Suprapubic skin (tissue), 4 donors: ENCODE results near the gene PRCC. TPM values are rescaled to one million over a fixed set of nuclear protein-coding genes. Genes with fewer than 3 reads are reported as not detected.

Source experiments
- DNase-seq, 2 donors: peaks; one replicate each; pipeline ENCODE4 v3.0.0-alpha.2; 2019; ENCODE audit warnings: low spot score in 2 of 2
- H3K27ac ChIP-seq: fragments of 200-600 bp; sonication (generic); one replicate; pipeline ENCODE4 v1.5.1; 2019
- H3K27me3 ChIP-seq: fragments of 200-600 bp; sonication (generic); one replicate; pipeline ENCODE4 v1.5.1; 2019
- H3K36me3 ChIP-seq: fragments of 200-600 bp; sonication (generic); one replicate; pipeline ENCODE4 v1.5.1; 2019
- H3K4me1 ChIP-seq: fragments of 200-600 bp; sonication (generic); one replicate; pipeline ENCODE4 v1.5.1; 2019
- H3K4me3 ChIP-seq: fragments of 200-600 bp; sonication (generic); one replicate; pipeline ENCODE4 v1.5.1; 2019; ENCODE audit warnings: mild to moderate bottlenecking
- H3K9me3 ChIP-seq: fragments of 200-600 bp; sonication (generic); one replicate; pipeline ENCODE4 v1.5.1; 2019
- EP300 ChIP-seq: sonication (generic); formaldehyde crosslinking; IDR thresholded peaks from one replicate; pipeline ENCODE4 v1.6.1; 2017; ENCODE audit warnings: antibody characterized with exemption
- POLR2A ChIP-seq, 2 donors: fragments of 450-650 bp; IDR thresholded peaks; one replicate each; pipeline ENCODE4 v1.6.1; 2017; ENCODE audit warnings: antibody characterized with exemption in 2 of 2, mild to moderate bottlenecking in 2 of 2, moderate library complexity in 2 of 2
- POLR2AphosphoS5 ChIP-seq, 3 donors: sonication (generic); formaldehyde crosslinking; IDR thresholded peaks; one replicate each; pipeline ENCODE4 v1.6.1; 2017; ENCODE audit warnings: antibody characterized with exemption in 3 of 3
- WGBS: methylation state at CpG from one replicate; pipeline ENCODE4 v1.1.5; 2018; 5-methylcytosine and 5-hydroxymethylcytosine counted together
- total RNA-seq, 4 donors: library from RNA; depleted of rRNA; stranded (reverse); fragments of >200 nt; gene quantifications; one replicate each; pipeline ENCODE4 v1.1.0, GENCODE V29; 2016
- TF ChIP-seq, protein P1 (sequence below), 2 donors: fragments of 200-600 bp in 1 of 2; fragments of 450-650 bp in 1 of 2; sonication (generic) in 1 of 2; IDR thresholded peaks; one replicate each; pipeline ENCODE4 v1.5.1; 2016 to 2019; ENCODE audit warnings: antibody characterized with exemption in 2 of 2, mild to moderate bottlenecking in 1 of 2, moderate library complexity in 1 of 2

The PRCC gene
- total RNA-seq, 4 donors from 2014 or later = 39.1 to 50.1 (median 43.3) TPM

DNA sequence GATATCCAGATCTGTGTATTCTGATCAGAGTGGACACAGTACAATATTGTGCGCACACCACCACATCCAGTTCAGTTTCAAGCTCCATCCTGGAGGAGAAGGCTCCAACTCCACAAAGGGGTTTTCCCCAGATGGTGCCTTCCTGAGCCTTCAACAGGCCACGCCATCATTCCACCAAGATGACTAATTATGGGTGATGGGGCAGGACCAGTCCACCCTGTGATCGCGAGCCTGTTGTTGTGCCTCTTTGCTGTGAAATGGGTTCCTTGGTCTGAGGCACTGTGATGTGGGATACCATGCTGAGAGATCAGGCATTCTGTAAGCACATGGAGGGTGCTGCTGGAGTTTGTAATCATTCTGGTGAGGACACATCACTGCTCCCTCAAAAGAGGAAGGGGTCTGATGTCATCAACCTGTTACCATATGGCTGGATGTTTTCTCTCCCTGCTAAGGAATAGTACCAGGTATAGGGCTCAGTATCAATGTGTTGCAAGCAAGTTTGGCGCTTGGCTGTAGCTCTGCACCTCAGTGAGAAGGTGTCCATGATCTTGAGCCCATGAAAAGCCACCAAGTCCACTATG, 56.0 kb downstream of the PRCC start:
- no peak for TF ChIP-seq POLR2A (IDR thresholded peaks at IDR 0.05)
- TF ChIP-seq EP300 = no peak
- TF ChIP-seq, protein P1, sequence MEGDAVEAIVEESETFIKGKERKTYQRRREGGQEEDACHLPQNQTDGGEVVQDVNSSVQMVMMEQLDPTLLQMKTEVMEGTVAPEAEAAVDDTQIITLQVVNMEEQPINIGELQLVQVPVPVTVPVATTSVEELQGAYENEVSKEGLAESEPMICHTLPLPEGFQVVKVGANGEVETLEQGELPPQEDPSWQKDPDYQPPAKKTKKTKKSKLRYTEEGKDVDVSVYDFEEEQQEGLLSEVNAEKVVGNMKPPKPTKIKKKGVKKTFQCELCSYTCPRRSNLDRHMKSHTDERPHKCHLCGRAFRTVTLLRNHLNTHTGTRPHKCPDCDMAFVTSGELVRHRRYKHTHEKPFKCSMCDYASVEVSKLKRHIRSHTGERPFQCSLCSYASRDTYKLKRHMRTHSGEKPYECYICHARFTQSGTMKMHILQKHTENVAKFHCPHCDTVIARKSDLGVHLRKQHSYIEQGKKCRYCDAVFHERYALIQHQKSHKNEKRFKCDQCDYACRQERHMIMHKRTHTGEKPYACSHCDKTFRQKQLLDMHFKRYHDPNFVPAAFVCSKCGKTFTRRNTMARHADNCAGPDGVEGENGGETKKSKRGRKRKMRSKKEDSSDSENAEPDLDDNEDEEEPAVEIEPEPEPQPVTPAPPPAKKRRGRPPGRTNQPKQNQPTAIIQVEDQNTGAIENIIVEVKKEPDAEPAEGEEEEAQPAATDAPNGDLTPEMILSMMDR (IDR thresholded peaks at IDR 0.05) = no peak
- TF ChIP-seq POLR2AphosphoS5 (IDR thresholded peaks at IDR 0.05) = no peak
- Histone ChIP-seq H3K27ac (no peak overlapping the region), H3K36me3 (no peaks in the 10 kb centered on the region), H3K27me3 (peaks cover 8% of the 10 kb centered on the region), H3K9me3 (no peaks in the 10 kb centered on the region), H3K4me1 (no peaks in the 10 kb centered on the region), H3K4me3 (no peak overlapping the region)
- DNase-seq = no peak
- 90% methylated on average over 5 of the region's 5 CpGs for WGBS

DNA sequence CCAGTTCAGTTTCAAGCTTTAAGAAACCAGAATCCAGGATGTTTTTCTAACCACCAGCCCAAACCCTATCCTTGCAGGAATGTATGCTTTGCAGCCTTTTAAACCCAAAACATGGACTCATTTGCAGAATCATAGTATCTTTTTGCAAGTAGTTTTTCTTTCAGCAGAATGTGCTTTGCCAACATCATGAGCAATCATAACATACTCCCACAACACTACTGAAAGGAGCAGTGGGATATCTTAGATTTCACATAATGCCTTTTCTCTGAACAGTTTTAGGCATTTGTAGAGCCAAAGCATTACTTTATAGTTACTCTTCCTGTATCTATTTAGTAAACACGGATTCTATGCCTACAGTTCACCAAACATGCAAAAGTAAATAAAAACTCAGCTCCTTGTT, 59.3 kb downstream of the PRCC start:
- H3K27me3 ChIP-seq = peaks cover 16% of the 10 kb centered on the region
- TF ChIP-seq, protein P1 (IDR thresholded peaks at IDR 0.05) = no peak
- TF ChIP-seq POLR2AphosphoS5 (IDR thresholded peaks at IDR 0.05) (no peak), POLR2A (IDR thresholded peaks at IDR 0.05) (no peak), EP300 (no peak)
- H3K4me1 ChIP-seq = no peaks in the 10 kb centered on the region

DNA sequence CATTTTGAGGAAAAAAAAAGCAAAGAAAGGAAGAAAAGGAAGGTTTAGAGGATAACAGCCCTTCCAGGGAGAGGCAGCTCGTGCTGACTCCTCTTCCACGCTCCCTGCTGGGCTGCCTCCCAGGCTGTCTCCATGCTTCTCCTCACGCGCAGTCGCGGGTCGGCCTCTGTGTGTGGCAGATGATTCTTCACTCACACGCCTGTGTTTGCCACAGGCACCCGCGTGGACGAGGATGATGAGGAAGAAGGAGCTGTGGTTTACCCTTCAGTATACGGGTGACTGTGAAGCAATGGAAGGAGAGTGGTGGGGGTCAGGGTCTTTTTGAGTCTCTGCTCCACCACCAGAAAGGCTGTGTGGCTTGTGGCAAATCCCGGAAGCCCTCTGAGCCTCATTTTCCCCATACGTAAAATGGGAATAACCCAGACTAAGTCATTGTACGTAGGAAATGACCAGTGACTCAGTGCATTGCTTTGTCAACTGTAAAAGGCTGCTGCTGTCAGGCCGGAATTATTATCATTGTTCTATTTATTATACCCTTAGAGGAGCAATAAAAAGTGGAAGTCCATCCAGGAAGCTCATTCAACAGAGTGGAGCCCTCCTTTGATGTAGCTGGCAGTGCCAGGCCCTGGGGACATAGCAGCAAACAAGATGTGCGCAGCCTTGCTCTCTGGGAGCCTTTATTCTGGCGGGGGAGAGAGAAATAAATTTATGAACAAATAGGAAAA, 61.2 kb downstream of the PRCC start:
- TF ChIP-seq, protein P1 (IDR thresholded peaks at IDR 0.05) = no peak
- TF ChIP-seq POLR2A (IDR thresholded peaks at IDR 0.05) (no peak), POLR2AphosphoS5 (IDR thresholded peaks at IDR 0.05) (no peak), EP300 (no peak)
- no peak for DNase-seq
- H3K4me1 ChIP-seq = no peaks in the 10 kb centered on the region
- H3K4me3 ChIP-seq = no peak overlapping the region
- WGBS = 77% methylated on average over 18 of the region's 18 CpGs
- peaks cover 16% of the 10 kb centered on the region for H3K27me3 ChIP-seq
- H3K27ac ChIP-seq = no peak overlapping the region
- no peaks in the 10 kb centered on the region for H3K36me3 ChIP-seq
- H3K9me3 ChIP-seq = no peaks in the 10 kb centered on the region

More for the DNA sequence above, 59.3 kb downstream of the PRCC start:
- 85% methylated on average over 1 of the region's 1 CpG for WGBS
- Histone ChIP-seq H3K4me3 (no peak overlapping the region), H3K36me3 (no peaks in the 10 kb centered on the region), H3K27ac (no peak overlapping the region), H3K9me3 (no peaks in the 10 kb centered on the region)
- no peak for DNase-seq

GRCh38 chr1:156832434-156832833, 65.1 kb downstream of the PRCC start:
- peaks cover 41% of the 10 kb centered on the region for H3K27me3 ChIP-seq
- no peak for DNase-seq
- 66% methylated on average over 5 of the region's 5 CpGs for WGBS
- no peaks in the 10 kb centered on the region for H3K36me3 ChIP-seq
- H3K27ac ChIP-seq = no peak overlapping the region
- TF ChIP-seq EP300 (no peak), POLR2AphosphoS5 (IDR thresholded peaks at IDR 0.05) (no peak), POLR2A (IDR thresholded peaks at IDR 0.05) (no peak)
- TF ChIP-seq, protein P1 (IDR thresholded peaks at IDR 0.05) = no peak
- no peaks in the 10 kb centered on the region for H3K9me3 ChIP-seq
- no peaks in the 10 kb centered on the region for H3K4me1 ChIP-seq
- H3K4me3 ChIP-seq = no peak overlapping the region

GRCh38 chr1:156833603-156834002, 66.3 kb downstream of the PRCC start:
- no peaks in the 10 kb centered on the region for H3K9me3 ChIP-seq
- WGBS = 53% methylated on average over 2 of the region's 2 CpGs
- no peak overlapping the region for H3K4me3 ChIP-seq
- DNase-seq = no peak
- H3K4me1 ChIP-seq = no peaks in the 10 kb centered on the region
- H3K27ac ChIP-seq = no peak overlapping the region
- H3K36me3 ChIP-seq = no peaks in the 10 kb centered on the region
- no peak for TF ChIP-seq EP300
- TF ChIP-seq POLR2A (IDR thresholded peaks at IDR 0.05) = no peak
- TF ChIP-seq, protein P1 (IDR thresholded peaks at IDR 0.05) = no peak
- TF ChIP-seq POLR2AphosphoS5 (IDR thresholded peaks at IDR 0.05) = no peak
- H3K27me3 ChIP-seq = peaks cover 53% of the 10 kb centered on the region
